ENCODE measurements around the gene ZC3H18.

DNA sequence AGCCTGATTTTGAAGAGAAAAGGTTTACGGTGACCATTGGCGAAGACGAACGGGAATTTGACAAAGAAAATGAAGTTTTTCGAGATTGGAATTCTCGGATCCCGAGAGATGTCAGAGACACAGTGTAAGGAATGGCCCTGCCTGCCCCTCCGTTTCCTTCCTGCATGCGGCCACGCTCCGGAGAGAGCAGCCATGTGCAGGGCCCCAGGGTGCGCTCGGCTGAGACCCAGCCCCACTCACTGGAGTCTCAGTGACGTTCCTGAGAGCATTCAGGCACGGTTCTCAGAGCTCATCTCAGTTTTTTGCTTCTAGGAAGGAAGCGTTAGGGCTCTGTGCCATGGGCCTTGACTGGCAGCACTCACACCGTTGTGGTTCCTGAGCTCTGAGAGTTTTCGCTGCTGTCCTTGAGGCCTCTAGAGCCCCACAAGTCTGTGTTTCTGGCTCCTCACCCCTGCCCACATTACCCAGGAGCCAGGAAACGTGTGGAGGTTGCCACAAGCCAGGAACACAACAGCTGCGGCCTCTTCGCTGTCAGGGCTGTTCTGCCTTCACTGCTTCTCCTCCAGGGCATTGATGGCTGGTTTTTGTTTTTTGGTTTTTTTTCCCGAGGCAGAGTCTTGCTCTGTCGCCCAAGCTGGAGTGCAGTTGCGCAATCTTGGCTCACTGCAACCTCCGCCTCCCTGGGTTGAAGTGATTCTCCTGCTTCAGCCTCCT, 29.8 kb downstream of the ZC3H18 start:
- TF ChIP-seq CTCF (IDR thresholded peaks at IDR 0.05), result no peak
- no peak for TF ChIP-seq ZFX (IDR thresholded peaks at IDR 0.05; ENCODE audit: borderline replicate concordance)
